Left lung (tissue), 10 donors: Measurements from ENCODE around the gene MACO1. TPM values are rescaled to one million over a fixed set of nuclear protein-coding genes. Genes with fewer than 3 reads are reported as not detected.

Experiments used
- ATAC-seq: fragments of 200-7000 bp; cut with Tn5 transposase; one replicate; pipeline ENCODE4 v1.9.1; 2020; ENCODE audit warnings: moderate library complexity
- DNase-seq, 4 donors: peaks; one replicate each; pipeline ENCODE4 v3.0.0-alpha.2; 2013 to 2020
- H3K27ac ChIP-seq, 2 donors: fragments of 200-600 bp; sonication (generic) in 1 of 2; one replicate each; pipeline versions ENCODE4 v1.5.0 to v1.8.0; 2020 to 2021
- H3K27me3 ChIP-seq, 2 donors: fragments of 200-600 bp; sonication (generic) in 1 of 2; one replicate each; pipeline versions ENCODE4 v1.5.0 to v1.8.0; 2020 to 2021
- H3K36me3 ChIP-seq, 2 donors: fragments of 200-600 bp; sonication (generic) in 1 of 2; one replicate each; pipeline versions ENCODE4 v1.5.0 to v1.8.0; 2020 to 2021
- H3K4me1 ChIP-seq, 2 donors: fragments of 200-600 bp; one replicate each; pipeline ENCODE4 v1.8.0; 2021
- H3K4me3 ChIP-seq, 2 donors: fragments of 200-600 bp; sonication (generic) in 1 of 2; one replicate each; pipeline versions ENCODE4 v1.5.0 to v1.8.0; 2020 to 2021; ENCODE audit warnings: mild to moderate bottlenecking in 1 of 2
- H3K9me3 ChIP-seq, 2 donors: fragments of 200-600 bp; sonication (generic) in 1 of 2; one replicate each; pipeline versions ENCODE4 v1.5.0 to v1.8.0; 2020 to 2021
- CTCF ChIP-seq, 2 donors: fragments of 200-600 bp; sonication (generic) in 1 of 2; IDR thresholded peaks; one replicate each; pipeline versions ENCODE4 v1.5.0 to v1.8.0; 2021; ENCODE audit warnings: antibody characterized with exemption in 2 of 2
- intact Hi-C, 2 donors: fragments of 100-400 bp; cut with DNase I; formaldehyde crosslinking; loops; one replicate each; pipeline versions ENCODE4 v1.11.2 to v1.14.2; 2022
- polyA plus RNA-seq, 6 donors: library from polyadenylated mRNA; unstranded; fragments of 120-200 nt; gene quantifications; one replicate each; pipeline ENCODE4 v1.2.1, GENCODE V29; 2013; ENCODE audit not compliant: insufficient read length in 6 of 6
- total RNA-seq, 2 donors: library from RNA; stranded (reverse); fragmentation: NEBNext Ultra II Directional; extraction: Animal tissue kit (Norgen Biotek cat#: 25700); gene quantifications; one replicate each; pipeline ENCODE4 v1.2.1, GENCODE V29; 2021
- donor health status: DM: no; HTN: yes; CAD: no.
- donor health status: DM: no; HTN: no; CAD: no.

Gene MACO1
- total and polyA plus RNA-seq, 8 donors = 18.8 to 26.7 (median 25.6) TPM

DNA sequence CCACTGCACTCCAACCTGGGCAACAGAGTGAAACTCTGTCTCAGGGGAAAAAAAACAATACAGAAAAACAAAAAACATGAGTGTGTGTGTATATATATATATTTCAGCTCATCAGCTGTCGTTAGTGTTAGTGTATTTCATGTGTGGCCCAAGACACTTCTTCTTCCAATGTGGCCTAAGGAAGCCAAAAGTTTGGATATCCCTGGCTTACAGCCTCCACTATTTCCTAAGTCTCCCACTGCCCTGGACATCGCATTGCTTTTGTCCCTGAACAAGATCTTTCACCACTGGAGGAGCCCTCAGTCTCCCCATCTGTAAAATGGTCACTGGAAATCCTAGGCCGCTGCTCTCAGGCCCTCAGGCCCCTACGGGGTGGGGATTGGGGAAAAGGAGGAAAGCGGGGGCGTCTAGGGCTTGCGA lies 112.3 kb downstream of the MACO1 start:
- H3K9me3 ChIP-seq = no peaks in the 10 kb centered on the region
- ATAC-seq = no peak
- H3K4me1 ChIP-seq = peaks cover 11 to 38% of the 10 kb centered on the region in 2 donors
- no peaks in the 10 kb centered on the region for H3K36me3 ChIP-seq
- intact Hi-C loops = no loop called here
- peak overlapping the region; percentile 81 to 84 for H3K4me3 ChIP-seq
- no peak for DNase-seq
- no peak for TF ChIP-seq CTCF (IDR thresholded peaks at IDR 0.05)
- peak overlapping the region in 1 of 2 donors; percentile 80 for H3K27ac ChIP-seq
- H3K27me3 ChIP-seq = no peaks in the 10 kb centered on the region

- intact Hi-C loops = no loop called here
- no peaks in the 10 kb centered on the region for H3K9me3 ChIP-seq
Observed at GRCh38 chr1:25543425-25544242, 112.9 kb downstream of the MACO1 start, which contains the start of gene LDLRAP1. LDLRAP1 (plus strand) TSS chr1:25543606; CDS start chr1:25543699, 93 bp downstream.

GRCh38 chr1:25544243-25544764 lies 113.6 kb downstream of the MACO1 start:
- ATAC-seq (peak; percentile 37), DNase-seq (peak in 1 of 4 donors; percentile 16)
- no peak for TF ChIP-seq CTCF (IDR thresholded peaks at IDR 0.05)
- Histone ChIP-seq H3K4me3 (peak overlapping the region; percentile 81 to 84), H3K9me3 (no peaks in the 10 kb centered on the region), H3K36me3 (no peaks in the 10 kb centered on the region), H3K27me3 (no peaks in the 10 kb centered on the region), H3K27ac (peak overlapping the region; percentile 80), H3K4me1 (peaks cover 14 to 51% of the 10 kb centered on the region in 2 donors)
- intact Hi-C loops = no loop called here

More at GRCh38 chr1:25543425-25544242, 112.9 kb downstream of the MACO1 start, which contains the start of gene LDLRAP1:
- H3K36me3 ChIP-seq = no peaks in the 10 kb centered on the region
- DNase-seq (peak; percentile 61 to 94 (median 78)), ATAC-seq (peak; percentile 98)
- peak within 1 kb of the TSS; percentile 80 for H3K27ac ChIP-seq
- no peak for TF ChIP-seq CTCF (IDR thresholded peaks at IDR 0.05)
- H3K4me3 ChIP-seq = peak within 1 kb of the TSS; percentile 81 to 84
- peaks cover 11 to 45% of the 10 kb centered on the region in 2 donors for H3K4me1 ChIP-seq
- H3K27me3 ChIP-seq = no peaks in the 10 kb centered on the region

DNA sequence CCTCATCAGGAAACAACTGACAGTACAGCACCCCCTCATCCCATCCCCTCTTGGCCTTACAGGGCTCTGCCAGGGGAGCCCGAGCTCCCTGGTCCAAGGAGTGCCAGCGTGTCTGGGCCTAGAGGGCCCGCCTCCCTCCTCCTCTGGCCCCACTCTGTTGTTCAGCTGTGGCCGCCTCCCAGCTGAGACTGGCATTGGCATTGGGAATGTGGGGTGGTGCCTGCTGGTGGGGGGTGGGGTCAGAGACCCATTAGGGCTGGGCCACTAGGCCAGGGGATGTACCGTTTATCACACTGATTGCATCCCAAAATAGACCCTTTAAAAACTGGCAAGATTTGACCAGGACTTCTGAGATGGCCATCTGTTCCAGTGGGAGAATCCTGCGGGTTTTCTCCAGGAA lies 114.1 kb downstream of the MACO1 start:
- DNase-seq (peak in 1 of 4 donors; percentile 59), ATAC-seq (peak; percentile 46)
- no peaks in the 10 kb centered on the region for H3K9me3 ChIP-seq
- H3K36me3 ChIP-seq = no peaks in the 10 kb centered on the region
- H3K27ac ChIP-seq = no peak overlapping the region
- peaks cover 19 to 57% of the 10 kb centered on the region in 2 donors for H3K4me1 ChIP-seq
- no peaks in the 10 kb centered on the region for H3K27me3 ChIP-seq
- H3K4me3 ChIP-seq = peak overlapping the region; percentile 81 to 84
- no peak for TF ChIP-seq CTCF (IDR thresholded peaks at IDR 0.05)
- intact Hi-C loops = no loop called here

- Histone ChIP-seq H3K4me3 (no peak overlapping the region), H3K36me3 (no peaks in the 10 kb centered on the region), H3K27ac (no peak overlapping the region), H3K27me3 (no peaks in the 10 kb centered on the region), H3K9me3 (no peaks in the 10 kb centered on the region), H3K4me1 (peaks cover 28 to 66% of the 10 kb centered on the region in 2 donors)
- intact Hi-C loops = no loop called here
- ATAC-seq = no peak
- no peak for TF ChIP-seq CTCF (IDR thresholded peaks at IDR 0.05)
- DNase-seq = no peak
Observed at GRCh38 chr1:25545767-25546166, 115.1 kb downstream of the MACO1 start.
